Activated CD8-positive, alpha-beta memory T cell treated with anti-CD3 and anti-CD28 coated beads for 1 hour (primary cell): Measurements from ENCODE around the gene HK1.

Source experiments
- DNase-seq, 2 donors: peaks; one replicate each; pipeline ENCODE4 v3.0.0-alpha.2; 2020; ENCODE audit warnings: low read depth in 1 of 2; ENCODE audit errors: extremely low read depth in 1 of 2

The HK1 gene

GRCh38 chr10:69415951-69416350 is 137.7 kb downstream of the HK1 start:
- no peak for DNase-seq

DNA sequence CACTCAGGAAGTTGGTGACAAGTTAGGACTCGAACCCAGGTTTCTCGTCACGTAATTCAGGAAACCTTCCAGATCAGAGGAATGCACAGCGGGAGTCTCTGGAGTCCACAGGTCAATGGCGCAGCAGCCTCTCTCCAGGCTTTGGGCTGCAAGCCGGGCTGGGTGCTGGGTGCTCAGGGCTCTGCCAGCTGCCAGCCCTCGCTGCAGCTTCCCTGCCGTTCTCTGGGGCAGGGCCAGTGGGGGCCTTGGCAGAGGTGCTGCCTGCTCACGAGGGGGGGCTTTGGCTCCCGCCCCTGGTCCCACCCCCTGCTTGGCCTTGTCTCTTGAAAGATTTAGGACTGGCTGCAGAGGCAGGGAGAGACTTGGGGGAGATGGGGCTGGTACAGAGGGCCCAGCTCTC is 138.4 kb downstream of the HK1 start, which contains the start of gene TACR2:
Gene TACR2, minus strand, starts transcription at position 224 of the 400 bp plus-strand sequence. CDS start 595 bp downstream, outside the sequence.
- DNase-seq: no peak

- no peak for DNase-seq
Measured at GRCh38 chr10:69417542-69417941, 139.2 kb downstream of the HK1 start.

DNA sequence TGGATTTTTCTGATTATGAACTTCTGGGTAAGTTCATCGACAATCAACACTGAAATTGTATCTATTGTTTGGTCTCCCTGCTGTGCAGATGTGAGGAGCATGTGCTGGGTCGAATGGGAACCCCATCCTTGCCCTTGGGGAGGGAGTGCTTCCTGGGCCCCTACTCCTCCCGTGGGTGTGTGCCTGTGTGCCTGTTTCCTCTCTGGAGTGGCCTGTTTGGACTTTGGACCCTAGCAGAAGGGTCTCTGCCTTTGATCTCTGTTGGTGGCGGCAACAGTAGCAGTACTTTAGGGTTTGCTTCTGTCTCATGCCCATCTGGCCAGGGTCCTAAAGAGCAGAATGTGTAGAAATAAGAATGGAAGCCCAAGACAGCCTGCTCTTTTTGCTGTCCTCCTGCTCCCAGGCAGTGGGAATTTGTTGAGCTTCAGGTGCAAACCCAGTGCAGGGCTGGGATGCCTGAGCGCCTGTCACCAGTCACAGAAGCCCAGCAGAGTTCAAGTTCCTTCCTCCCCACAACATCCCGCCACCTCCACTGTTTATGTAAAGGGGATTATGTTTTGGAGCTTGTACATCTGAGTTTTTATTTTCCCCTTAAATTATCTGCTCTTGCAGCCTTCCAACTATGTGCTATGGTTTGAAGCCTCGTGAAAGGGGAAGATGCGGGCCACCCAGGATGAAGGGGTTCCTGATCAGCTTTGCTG is 139.9 kb downstream of the HK1 start:
- DNase-seq: no peak

- no peak for DNase-seq
Measured at GRCh38 chr10:69419096-69419743, 140.9 kb downstream of the HK1 start.

- DNase-seq: no peak
Measured at GRCh38 chr10:69419744-69420126, 141.4 kb downstream of the HK1 start.

GRCh38 chr10:69421611-69422308 is 143.5 kb downstream of the HK1 start:
- no peak for DNase-seq

GRCh38 chr10:69422676-69423075 is 144.4 kb downstream of the HK1 start:
- no peak for DNase-seq

DNA sequence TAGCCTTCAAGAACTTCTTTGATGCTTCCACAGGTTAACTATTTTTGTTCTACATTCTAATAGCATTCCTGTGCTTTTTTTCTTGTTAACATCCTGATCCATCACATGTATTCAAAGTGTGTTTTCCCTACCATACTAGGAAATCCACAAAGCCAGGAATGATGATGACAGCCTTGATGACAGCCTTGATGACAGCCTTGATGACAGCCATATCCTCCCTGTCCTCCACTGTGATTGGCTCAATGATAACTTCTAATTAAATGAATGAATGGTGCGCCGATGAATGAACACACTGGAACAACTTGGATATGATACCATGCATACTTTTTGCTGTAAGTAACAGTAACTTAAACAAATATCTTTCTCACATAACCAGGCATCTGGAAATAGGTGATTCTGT is 146.7 kb downstream of the HK1 start:
- no peak for DNase-seq

- no peak for DNase-seq
Measured at GRCh38 chr10:69425511-69426298, 147.4 kb downstream of the HK1 start.

GRCh38 chr10:69426376-69426727 is 148.1 kb downstream of the HK1 start:
- no peak for DNase-seq

GRCh38 chr10:69428165-69428564 is 149.9 kb downstream of the HK1 start:
- no peak for DNase-seq

GRCh38 chr10:69434169-69434568 is 155.9 kb downstream of the HK1 start:
- no peak for DNase-seq

DNA sequence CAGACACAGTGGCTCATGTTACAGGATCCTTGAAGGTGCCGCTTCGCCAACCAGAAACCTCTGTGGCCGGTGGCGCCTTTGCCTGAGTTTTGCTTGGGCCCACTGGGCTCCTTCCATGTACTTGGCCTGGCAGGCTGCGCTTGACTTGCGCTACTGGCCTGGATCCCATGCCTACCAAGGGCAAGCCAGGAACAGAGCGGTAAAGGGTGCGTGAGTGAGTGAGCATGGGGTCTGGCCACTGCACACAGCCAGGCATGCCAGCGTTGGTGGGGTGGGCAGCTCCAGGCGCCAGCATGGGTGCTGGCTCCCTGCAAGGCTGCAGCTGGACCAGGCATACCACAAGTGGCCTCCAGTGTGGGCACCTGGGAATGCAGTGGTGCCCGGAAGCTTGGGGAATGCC is 156.6 kb downstream of the HK1 start:
- DNase-seq: no peak

GRCh38 chr10:69435966-69436520 is 157.7 kb downstream of the HK1 start:
- DNase-seq: no peak

- no peak for DNase-seq
Measured at GRCh38 chr10:69437321-69438259, 159.3 kb downstream of the HK1 start.

DNA sequence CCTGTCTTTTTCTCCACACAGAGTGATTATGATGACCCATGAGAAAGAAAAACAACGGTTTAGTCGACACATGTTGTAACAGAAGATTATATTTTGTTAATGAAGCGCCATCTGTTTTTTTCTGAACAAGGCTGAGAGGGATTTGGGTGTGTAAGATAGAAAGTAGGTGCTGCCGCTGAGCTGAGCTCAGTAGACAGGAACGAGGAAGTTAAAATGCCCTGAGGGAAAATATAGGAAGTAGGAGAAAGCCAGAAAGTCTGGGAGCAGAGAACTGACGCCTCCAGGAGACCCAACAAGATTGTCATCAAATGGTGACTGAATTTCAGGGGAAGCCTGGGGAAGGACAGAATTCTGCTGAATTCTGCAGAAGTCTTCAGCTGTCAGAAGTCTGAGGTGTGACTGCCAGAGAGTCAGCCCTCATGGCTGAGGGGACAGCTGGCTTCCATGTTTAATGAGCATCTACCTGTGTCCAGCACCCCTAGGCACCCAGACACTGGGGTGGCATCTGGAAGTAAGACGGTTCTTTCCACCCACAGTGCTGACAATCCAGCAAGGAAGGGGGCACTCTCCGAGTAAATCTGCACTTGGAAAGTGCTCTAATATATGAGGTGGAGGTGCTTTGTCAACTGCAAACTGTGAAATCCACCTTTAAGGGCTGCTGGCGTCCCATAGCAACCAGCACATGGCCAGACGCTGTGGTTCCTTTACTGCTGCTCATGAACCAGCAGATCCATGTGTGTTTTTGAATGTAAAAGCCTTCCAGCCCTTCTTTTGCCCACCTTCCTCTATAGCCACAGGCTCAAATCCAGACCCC is 160.4 kb downstream of the HK1 start:
- DNase-seq: no peak

GRCh38 chr10:69439350-69439739 is 161.0 kb downstream of the HK1 start:
- no peak for DNase-seq
